Kidney (tissue), 22 donors: Measurements from ENCODE around the gene PDE4D. TPM values are rescaled to one million over a fixed set of nuclear protein-coding genes. Genes with fewer than 3 reads are reported as not detected.

Source experiments
- DNase-seq, 5 donors: peaks; one replicate each; pipeline ENCODE4 v3.0.0-alpha.2; 2013 to 2020
- FAIRE-seq: peaks from 2 replicates; lab custom pipeline; 2012; peaks lifted over from hg19 to GRCh38; lab: Jason Lieb, UNC
- H3K27ac ChIP-seq, 2 donors: one replicate each; pipeline ENCODE4 v1.7.0; 2013; ENCODE audit warnings: low read depth in 2 of 2, low read length in 2 of 2, inconsistent platforms in 1 of 2
- H3K27me3 ChIP-seq: one replicate; pipeline ENCODE4 v1.7.1; 2013; ENCODE audit warnings: low read length, inconsistent platforms; ENCODE audit not compliant: control insufficient read depth, insufficient read depth
- H3K36me3 ChIP-seq, 3 donors: one replicate each; pipeline versions ENCODE4 v1.7.0 to v1.7.1; 2013; ENCODE audit warnings: low read length in 3 of 3, control low read depth in 1 of 3, inconsistent platforms in 1 of 3; ENCODE audit not compliant: insufficient read depth in 3 of 3, control insufficient read depth in 2 of 3
- H3K4me1 ChIP-seq, 3 donors: one replicate each; pipeline versions ENCODE4 v1.7.0 to v1.7.1; 2013; ENCODE audit warnings: low read length in 3 of 3, inconsistent platforms in 1 of 3, low read depth in 1 of 3; ENCODE audit not compliant: control insufficient read depth in 2 of 3, insufficient read depth in 2 of 3
- H3K4me3 ChIP-seq, 3 donors: one replicate each; pipeline versions ENCODE4 v1.7.0 to v1.8.1; 2013; ENCODE audit warnings: low read length in 3 of 3, control low read depth in 1 of 3, inconsistent platforms in 1 of 3
- H3K9ac ChIP-seq, 3 donors: one replicate each; pipeline versions ENCODE4 v1.7.0 to v1.7.1; 2013; ENCODE audit warnings: low read length in 3 of 3, control low read depth in 1 of 3, inconsistent platforms in 1 of 3
- H3K9me3 ChIP-seq, 3 donors: one replicate each; pipeline versions ENCODE4 v1.7.0 to v1.7.1; 2013; ENCODE audit warnings: low read length in 3 of 3, control low read depth in 1 of 3, inconsistent platforms in 1 of 3; ENCODE audit not compliant: control insufficient read depth in 2 of 3, insufficient read depth in 1 of 3
- intact Hi-C: fragments of 100-400 bp; cut with DNase I; formaldehyde crosslinking; loops from one replicate; pipeline ENCODE4 v1.11.1; 2022
- long read RNA-seq, 10 donors: library from polyadenylated mRNA in 1 of 10; unstranded in 1 of 10; transcript quantifications; one replicate each; pipeline ENCODE4 v2.0.0 and lab custom pipeline, GENCODE V29; 2021 to 2026
- polyA plus RNA-seq: library from polyadenylated mRNA; stranded (reverse); fragments of 350-450 nt; fragmentation: Illumina TruSeq; extraction: RNeasy Lipid Tissue Mini Kit (QIAGEN cat#74804); gene quantifications from one replicate; pipeline ENCODE4 v1.2.3, GENCODE V29; 2014; ENCODE audit warnings: low read depth, low replicate concordance; ENCODE audit not compliant: insufficient read depth
- total RNA-seq: library from RNA; stranded (reverse); fragmentation: NEBNext Ultra II Directional; extraction: Animal tissue kit (Norgen Biotek cat#: 25700); gene quantifications from one replicate; pipeline ENCODE4 v1.2.1, GENCODE V29; 2021
- TF ChIP-seq, protein P1 (sequence below): IDR thresholded peaks from 3 replicates; pipeline ENCODE4 v1.5.1; 2012; ENCODE audit warnings: mild to moderate bottlenecking, moderate library complexity, borderline replicate concordance; ENCODE audit not compliant: insufficient read depth; ENCODE audit errors: extremely low read depth
- donor health status: control.
- donor health status: control.
- donor health status: control.
- donor health status: control.
- donor health status: control.
- donor health status: DM: yes; HTN: yes; CAD: no.
- donor health status: Normal renal cell carcinoma (clear cell type).

Gene PDE4D
- total RNA-seq = 78.9 TPM
- polyA plus RNA-seq = 9.2 TPM
- long read RNA-seq, donor 1, partial matches to known transcripts = 0 of 1 reads
- long read RNA-seq, donor 1, other reads (novel, unspliced or antisense) = 0 of 1 reads
- long read RNA-seq, donor 2 = 0 reads
- long read RNA-seq, donor 3, partial matches to known transcripts = 5 of 12 reads
- long read RNA-seq, donor 3, other reads (novel, unspliced or antisense) = 5 of 12 reads
- long read RNA-seq, donor 4, partial matches to known transcripts = 0 of 1 reads
- long read RNA-seq, donor 4, other reads (novel, unspliced or antisense) = 0 of 1 reads
- long read RNA-seq, donor 5 = 0 reads
- long read RNA-seq, donor 6 = 0 reads
- long read RNA-seq, donor 7, partial matches to known transcripts = 5 of 26 reads
- long read RNA-seq, donor 7, other reads (novel, unspliced or antisense) = 20 of 26 reads
- long read RNA-seq, donor 8 = 0 reads
- long read RNA-seq, donor 9 = 0 reads
- long read RNA-seq, donor 10, partial matches to known transcripts = 0 of 1 reads
- long read RNA-seq, donor 10, other reads (novel, unspliced or antisense) = 0 of 1 reads

DNA sequence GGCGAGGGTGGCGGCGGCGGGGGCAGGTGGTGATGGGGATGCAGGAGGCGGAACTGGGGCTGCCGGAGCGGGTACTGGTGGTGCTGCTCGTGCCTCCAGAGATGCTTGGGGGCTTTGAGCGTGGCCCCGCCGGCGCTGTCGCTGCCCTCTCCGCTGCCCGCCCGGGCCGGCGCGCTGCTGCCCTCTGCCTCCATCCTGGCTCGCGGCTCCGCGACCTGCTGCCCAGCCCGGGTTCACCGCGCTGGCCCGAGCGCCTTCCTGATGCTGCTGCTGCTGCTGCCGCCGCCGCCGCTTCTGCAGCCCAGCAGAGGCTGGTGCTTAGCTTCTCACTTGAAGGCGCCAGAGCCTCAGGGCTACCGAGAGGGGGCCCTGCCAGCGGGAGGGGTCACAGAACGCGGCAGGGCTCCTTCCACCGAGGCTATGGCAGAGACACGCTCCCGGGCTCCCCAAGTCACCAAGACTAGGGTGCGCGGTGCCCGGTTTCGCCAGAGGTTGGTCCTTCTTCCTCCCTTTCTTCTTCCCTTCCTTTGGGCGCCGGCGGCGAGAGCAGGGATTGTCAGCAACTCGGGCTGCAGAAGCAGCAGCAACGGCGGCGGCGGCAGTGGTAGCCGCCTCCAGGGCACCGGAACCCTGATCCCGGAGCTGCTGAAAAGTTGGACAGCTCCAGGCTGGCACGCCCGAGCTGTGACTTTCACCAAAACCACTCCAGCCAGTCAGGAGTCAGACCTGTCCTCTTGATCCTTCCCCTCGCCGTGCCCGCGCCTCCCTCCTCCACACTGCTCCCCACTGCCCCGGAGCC, at the start of gene PDE4D:
Gene PDE4D, minus strand, starts transcription at position 298 of the 799 bp plus-strand sequence.
- intact Hi-C loops = no loop called here
- no peak for FAIRE-seq
- peaks cover 18% of the 10 kb centered on the region for H3K27me3 ChIP-seq
- no peak within 1 kb of the TSS for H3K9ac ChIP-seq
- peak; percentile 76 to 90 (median 88) for DNase-seq
- H3K9me3 ChIP-seq = no peaks in the 10 kb centered on the region
- TF ChIP-seq, protein P1, sequence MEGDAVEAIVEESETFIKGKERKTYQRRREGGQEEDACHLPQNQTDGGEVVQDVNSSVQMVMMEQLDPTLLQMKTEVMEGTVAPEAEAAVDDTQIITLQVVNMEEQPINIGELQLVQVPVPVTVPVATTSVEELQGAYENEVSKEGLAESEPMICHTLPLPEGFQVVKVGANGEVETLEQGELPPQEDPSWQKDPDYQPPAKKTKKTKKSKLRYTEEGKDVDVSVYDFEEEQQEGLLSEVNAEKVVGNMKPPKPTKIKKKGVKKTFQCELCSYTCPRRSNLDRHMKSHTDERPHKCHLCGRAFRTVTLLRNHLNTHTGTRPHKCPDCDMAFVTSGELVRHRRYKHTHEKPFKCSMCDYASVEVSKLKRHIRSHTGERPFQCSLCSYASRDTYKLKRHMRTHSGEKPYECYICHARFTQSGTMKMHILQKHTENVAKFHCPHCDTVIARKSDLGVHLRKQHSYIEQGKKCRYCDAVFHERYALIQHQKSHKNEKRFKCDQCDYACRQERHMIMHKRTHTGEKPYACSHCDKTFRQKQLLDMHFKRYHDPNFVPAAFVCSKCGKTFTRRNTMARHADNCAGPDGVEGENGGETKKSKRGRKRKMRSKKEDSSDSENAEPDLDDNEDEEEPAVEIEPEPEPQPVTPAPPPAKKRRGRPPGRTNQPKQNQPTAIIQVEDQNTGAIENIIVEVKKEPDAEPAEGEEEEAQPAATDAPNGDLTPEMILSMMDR = no peak
- no peaks in the 10 kb centered on the region for H3K4me1 ChIP-seq
- no peak within 1 kb of the TSS for H3K4me3 ChIP-seq
- H3K27ac ChIP-seq = no peak within 1 kb of the TSS
- H3K36me3 ChIP-seq = no peaks in the 10 kb centered on the region

- intact Hi-C loops = no loop called here
- TF ChIP-seq, protein P1 = no peak
- H3K36me3 ChIP-seq = no peaks in the 10 kb centered on the region
- no peaks in the 10 kb centered on the region for H3K27me3 ChIP-seq
- no peak overlapping the region for H3K9ac ChIP-seq
- H3K9me3 ChIP-seq = no peaks in the 10 kb centered on the region
- H3K4me1 ChIP-seq = no peaks in the 10 kb centered on the region
- no peak overlapping the region for H3K4me3 ChIP-seq
- DNase-seq (no peak), FAIRE-seq (no peak)
- H3K27ac ChIP-seq = no peak overlapping the region
Observed at GRCh38 chr5:59937633-59938032, 44.1 kb upstream of the PDE4D start.

GRCh38 chr5:59923465-59923864, 29.9 kb upstream of the PDE4D start:
- Histone ChIP-seq H3K4me1 (no peaks in the 10 kb centered on the region), H3K27me3 (no peaks in the 10 kb centered on the region), H3K9ac (no peak overlapping the region), H3K9me3 (no peaks in the 10 kb centered on the region), H3K27ac (no peak overlapping the region), H3K4me3 (no peak overlapping the region), H3K36me3 (no peaks in the 10 kb centered on the region)
- DNase-seq (peak in 1 of 5 donors; percentile 9), FAIRE-seq (no peak)
- TF ChIP-seq, protein P1 = peak; percentile 26
- intact Hi-C loops = no loop called here
